Putamen (tissue), 1 donor: ENCODE data around the gene SOX12.

Experiments
- DNase-seq: peaks from one replicate; pipeline ENCODE4 v3.0.0-alpha.2; 2016; ENCODE audit warnings: low spot score

SOX12 gene

DNA sequence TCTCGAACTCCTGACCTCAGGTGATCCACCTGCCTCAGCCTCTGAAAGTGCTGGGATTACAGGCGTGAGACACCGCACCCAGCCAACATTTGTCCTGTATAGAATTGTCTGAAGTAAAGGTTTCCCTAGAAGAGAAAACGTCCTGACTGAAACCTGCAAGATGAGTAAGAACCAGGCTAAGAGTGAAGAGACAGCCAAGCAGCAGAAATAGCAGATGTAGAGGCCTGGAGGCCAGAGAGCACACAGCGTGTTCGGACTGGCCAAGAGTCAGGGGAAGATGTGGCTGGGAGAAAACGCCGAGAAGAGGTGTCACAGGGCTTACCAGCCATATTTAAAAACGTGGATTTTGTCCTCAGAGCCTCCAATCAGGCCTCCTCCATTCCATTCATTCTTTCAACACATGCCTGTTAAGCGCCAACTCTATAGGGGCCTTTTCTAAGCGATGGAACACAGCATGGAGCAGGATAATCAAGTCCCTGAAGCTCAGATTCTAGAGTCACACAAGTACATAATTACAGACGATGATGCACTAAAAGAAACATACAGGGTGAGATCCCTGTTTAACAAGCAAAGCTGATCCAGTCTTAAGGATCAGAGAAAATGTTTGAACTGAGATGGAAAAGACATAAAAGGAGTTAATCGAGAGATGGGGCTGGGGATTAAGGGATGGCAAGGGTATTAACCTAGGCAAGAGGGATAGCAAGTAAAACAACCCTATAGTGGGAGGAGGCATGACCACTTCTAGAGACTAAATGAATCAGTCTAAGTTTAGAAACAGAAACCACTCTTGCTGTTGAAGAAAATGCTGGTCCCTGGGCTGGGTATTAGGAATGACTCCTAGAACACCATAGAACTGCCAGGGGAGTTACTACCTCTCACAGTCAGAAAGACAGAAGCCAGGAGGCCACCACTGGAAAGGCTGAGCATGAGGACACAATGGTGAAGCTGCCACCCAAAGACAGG, 23.2 kb upstream of the SOX12 start:
- no peak for DNase-seq

GRCh38 chr20:305745-306144, 19.6 kb upstream of the SOX12 start:
- no peak for DNase-seq

GRCh38 chr20:308427-309038, 16.8 kb upstream of the SOX12 start:
- DNase-seq, result no peak

GRCh38 chr20:309306-309840, 16.0 kb upstream of the SOX12 start:
- DNase-seq, result peak; percentile 52

- peak; percentile 100 for DNase-seq
Observed at GRCh38 chr20:309841-310644, 15.3 kb upstream of the SOX12 start.

DNA sequence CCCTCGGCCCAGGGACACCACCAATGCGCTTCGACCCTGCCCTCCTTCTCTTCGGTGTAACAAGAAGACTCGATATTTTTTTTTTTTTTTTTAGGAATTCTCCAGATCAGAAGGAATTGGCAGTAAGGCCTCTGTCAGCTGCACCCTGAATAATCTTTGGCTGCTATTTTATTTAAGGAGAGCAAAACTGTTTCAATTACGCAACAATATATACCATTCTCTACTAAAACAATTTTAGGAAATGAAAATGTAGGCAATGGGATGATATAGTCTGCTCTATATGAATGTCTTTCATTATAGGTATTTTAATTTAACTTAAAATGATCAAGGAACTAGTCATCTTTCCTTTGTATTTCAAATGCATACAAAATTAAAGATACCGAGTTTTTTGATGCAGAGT, 14.7 kb upstream of the SOX12 start:
- DNase-seq, result no peak

GRCh38 chr20:311609-312008, 13.7 kb upstream of the SOX12 start:
- no peak for DNase-seq

DNA sequence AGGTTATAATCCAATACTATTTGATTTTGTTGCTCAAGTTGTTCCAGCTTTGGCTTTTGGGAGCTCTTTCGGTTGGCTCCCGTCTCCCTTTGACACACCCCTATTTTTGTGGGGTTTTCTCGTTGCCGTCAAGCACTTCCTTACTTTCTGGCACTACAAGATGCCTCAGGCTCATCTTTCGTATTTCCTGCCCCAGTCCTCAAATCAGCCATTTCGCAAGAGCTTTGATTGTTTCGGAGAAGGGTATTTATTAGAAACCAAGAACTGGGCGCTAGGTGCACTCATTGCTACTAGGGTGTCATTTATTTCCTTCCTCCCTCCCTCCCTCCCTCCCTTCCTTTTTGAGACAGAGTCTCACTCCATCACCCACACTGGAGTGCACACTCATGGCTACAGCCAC, 13.3 kb upstream of the SOX12 start:
- DNase-seq, result no peak

- DNase-seq, result no peak
Observed at GRCh38 chr20:312866-313265, 12.5 kb upstream of the SOX12 start.

GRCh38 chr20:313402-313801, 11.9 kb upstream of the SOX12 start:
- no peak for DNase-seq

DNA sequence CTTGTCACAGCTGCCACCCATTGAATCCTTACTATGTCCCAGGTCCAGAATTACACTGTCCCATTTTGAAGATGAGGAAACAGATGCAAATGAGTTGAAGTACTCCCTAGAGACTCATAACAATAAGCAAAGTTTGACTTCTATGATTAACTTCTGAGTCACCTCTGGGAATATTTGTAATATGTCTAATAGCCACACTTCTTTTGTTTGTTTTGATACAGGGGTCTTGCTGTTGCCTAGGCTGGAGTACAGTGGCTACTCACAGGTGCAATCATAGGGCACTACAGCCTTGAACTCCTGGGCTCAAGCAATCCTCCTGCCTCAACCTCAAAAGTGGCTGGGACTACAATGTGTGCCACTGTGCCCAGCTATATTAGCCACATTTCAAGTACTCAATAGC, 11.4 kb upstream of the SOX12 start:
- DNase-seq, result no peak

- DNase-seq, result no peak
Observed at GRCh38 chr20:316316-317068, 8.9 kb upstream of the SOX12 start.

- DNase-seq, result peak; percentile 78
Observed at GRCh38 chr20:324177-325044, 941 bp upstream of the SOX12 start.

- DNase-seq, result peak; percentile 64
Observed at GRCh38 chr20:325889-326644, 715 bp downstream of the SOX12 start.

GRCh38 chr20:326645-327185, 1.4 kb downstream of the SOX12 start:
- no peak for DNase-seq

- peak; percentile 92 for DNase-seq
Observed at GRCh38 chr20:327186-328026, 2.1 kb downstream of the SOX12 start.

- DNase-seq, result no peak
Observed at GRCh38 chr20:328027-328974, 2.9 kb downstream of the SOX12 start.
